ENCODE data around the gene MAPK4.
"Not testable (repeated sequence)": the region's sequence is repeated elsewhere in the genome, so short reads cannot be mapped to it uniquely, and the experiment has no call there.

DNA sequence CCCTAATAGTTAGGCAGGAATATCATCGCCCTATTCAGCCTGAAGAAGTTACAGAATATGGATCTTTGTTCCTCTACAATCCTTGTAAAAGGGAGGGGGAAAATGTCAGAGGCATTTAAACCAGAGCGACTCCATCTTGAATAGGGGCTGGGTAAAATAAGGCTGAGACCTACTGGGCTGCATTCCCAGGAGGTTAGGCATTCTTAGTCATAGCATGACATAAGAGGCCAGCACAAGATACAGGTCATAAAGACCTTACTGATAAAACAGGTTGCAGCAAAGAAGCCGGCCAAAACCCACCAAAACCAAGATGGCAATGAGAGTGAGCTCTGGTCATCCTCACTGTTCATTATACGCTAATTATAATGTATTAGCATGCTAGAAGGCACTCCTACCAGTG is 15.4 kb upstream of the MAPK4 start:
- not testable (repeated sequence) for TF ChIP-seq CBX5 (IDR thresholded peaks at IDR 0.05; ENCODE audit: low read depth); ZNF274 (IDR thresholded peaks at IDR 0.05; ENCODE audit: insufficient read depth, insufficient read length); RAD51 (IDR thresholded peaks at IDR 0.05); POLR2A (IDR thresholded peaks at IDR 0.05; ENCODE audit: low read depth, low read length); BCL11A (IDR thresholded peaks at IDR 0.05; ENCODE audit: low read depth, low read length); EZH2 (IDR thresholded peaks at IDR 0.05; ENCODE audit: borderline replicate concordance, control insufficient read depth, low read depth, low read length)
- TF ChIP-seq, protein P1, sequence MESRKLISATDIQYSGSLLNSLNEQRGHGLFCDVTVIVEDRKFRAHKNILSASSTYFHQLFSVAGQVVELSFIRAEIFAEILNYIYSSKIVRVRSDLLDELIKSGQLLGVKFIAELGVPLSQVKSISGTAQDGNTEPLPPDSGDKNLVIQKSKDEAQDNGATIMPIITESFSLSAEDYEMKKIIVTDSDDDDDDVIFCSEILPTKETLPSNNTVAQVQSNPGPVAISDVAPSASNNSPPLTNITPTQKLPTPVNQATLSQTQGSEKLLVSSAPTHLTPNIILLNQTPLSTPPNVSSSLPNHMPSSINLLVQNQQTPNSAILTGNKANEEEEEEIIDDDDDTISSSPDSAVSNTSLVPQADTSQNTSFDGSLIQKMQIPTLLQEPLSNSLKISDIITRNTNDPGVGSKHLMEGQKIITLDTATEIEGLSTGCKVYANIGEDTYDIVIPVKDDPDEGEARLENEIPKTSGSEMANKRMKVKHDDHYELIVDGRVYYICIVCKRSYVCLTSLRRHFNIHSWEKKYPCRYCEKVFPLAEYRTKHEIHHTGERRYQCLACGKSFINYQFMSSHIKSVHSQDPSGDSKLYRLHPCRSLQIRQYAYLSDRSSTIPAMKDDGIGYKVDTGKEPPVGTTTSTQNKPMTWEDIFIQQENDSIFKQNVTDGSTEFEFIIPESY (IDR thresholded peaks at IDR 0.05), result not testable (repeated sequence)
- TF ChIP-seq, protein P2, sequence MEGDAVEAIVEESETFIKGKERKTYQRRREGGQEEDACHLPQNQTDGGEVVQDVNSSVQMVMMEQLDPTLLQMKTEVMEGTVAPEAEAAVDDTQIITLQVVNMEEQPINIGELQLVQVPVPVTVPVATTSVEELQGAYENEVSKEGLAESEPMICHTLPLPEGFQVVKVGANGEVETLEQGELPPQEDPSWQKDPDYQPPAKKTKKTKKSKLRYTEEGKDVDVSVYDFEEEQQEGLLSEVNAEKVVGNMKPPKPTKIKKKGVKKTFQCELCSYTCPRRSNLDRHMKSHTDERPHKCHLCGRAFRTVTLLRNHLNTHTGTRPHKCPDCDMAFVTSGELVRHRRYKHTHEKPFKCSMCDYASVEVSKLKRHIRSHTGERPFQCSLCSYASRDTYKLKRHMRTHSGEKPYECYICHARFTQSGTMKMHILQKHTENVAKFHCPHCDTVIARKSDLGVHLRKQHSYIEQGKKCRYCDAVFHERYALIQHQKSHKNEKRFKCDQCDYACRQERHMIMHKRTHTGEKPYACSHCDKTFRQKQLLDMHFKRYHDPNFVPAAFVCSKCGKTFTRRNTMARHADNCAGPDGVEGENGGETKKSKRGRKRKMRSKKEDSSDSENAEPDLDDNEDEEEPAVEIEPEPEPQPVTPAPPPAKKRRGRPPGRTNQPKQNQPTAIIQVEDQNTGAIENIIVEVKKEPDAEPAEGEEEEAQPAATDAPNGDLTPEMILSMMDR (IDR thresholded peaks at IDR 0.05 in 2 of 3, conservative IDR thresholded peaks at IDR 0.05 in 1 of 3; ENCODE audit: control insufficient read depth in 2 of 3, extremely low read depth in 1 of 3, insufficient read depth in 1 of 3, low read depth in 3 of 3, low read length in 3 of 3), result not testable (repeated sequence)

Data from GM12878 (cell line).